ENCODE data around the gene UBE2QL1.

UBE2QL1 gene

DNA sequence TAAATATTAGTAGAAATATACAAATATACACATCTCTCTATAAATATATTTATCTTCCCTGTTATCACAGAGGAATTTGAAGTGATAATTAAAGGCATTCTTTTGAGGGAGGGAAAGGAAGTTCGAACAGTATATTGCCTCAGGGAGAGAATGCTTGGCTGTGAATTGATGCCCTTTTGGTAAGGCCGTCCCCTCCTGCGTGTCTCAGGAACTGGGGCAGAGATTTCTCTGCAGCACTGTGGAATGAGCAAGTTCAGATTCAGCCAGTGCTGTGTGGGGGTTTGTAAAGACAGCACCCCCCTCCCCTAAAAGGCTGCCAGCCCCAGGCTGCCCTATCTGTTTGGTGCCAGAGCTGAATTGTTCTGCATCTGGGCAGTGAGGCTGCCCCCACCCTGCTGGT lies 42.0 kb downstream of the UBE2QL1 start:
- no peak for DNase-seq
- intact Hi-C loops (cut with DNase I), result no loop called here

DNA sequence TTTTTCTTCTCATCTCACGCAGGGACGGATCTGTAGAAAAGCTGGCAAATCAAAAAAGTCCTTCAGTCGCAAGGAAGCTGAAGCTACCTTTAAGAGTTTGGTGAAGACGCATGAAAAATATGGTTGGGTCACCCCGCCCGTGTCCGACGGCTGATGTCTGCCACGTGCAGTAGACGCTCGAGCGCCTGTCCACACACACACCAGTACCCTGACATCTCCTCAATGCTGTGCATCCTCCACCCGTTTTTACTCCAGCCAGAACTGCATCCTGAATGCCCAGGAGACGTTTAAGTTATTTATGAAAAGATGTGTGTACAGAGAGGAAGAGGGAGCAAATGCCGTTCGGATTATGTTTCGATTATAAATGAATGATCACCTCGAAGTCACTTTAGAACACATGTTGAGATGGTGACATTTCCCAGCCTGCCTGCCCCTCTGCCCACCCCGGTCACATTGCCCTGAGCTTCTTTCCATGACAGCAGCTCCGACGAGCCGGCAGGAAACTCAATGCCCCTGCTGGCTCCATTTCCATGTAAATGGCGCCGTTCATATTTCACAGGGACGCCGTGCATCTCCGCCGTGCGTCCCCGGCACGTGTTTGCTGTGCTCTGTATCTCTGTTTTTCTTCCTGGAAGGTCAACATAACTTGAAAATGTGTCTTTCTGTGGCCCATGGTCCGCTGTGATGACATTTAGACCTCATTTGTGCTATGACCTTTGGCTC lies 42.7 kb downstream of the UBE2QL1 start:
- intact Hi-C loops (cut with DNase I), result no loop called here
- DNase-seq, result no peak

DNA sequence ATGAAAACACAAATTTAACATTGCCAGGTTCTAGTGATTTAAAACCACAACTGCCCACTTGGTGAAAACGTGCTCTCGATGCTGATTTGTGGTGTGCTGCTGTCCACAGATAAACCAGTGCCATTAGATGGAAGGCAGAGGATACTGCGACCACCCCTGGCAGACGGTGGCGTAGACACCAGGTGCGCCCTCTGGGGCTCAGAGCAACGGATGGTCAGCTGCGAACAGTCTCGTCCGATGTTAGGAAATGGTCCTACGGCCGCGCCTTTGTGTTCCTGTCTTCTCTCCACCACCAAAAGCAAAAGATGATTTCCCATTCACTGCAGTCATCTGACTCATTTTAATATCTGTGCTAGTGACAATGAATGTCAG lies 43.2 kb downstream of the UBE2QL1 start:
- intact Hi-C loops (cut with DNase I), result no loop called here
- no peak for DNase-seq

DNA sequence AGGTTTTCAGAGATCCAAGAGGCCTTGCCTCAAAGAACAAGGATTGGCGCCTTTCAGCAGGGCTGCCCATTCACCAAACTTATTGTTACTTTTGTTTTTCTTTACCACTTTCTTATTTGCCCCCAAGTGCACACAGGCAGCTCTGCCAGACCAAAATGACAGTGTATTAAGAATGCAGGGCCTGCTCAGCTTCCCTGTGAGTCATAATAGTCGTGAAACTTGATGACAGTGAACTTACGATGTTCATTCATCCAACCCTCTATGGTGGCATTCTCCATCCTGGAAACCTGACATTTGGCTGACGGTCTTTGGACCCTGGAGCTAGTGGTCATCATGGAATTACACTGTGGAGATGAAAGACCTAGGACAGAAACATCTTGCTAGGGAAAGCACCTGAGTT lies 44.3 kb downstream of the UBE2QL1 start:
- intact Hi-C loops (cut with DNase I), result no loop called here
- DNase-seq, result no peak

DNA sequence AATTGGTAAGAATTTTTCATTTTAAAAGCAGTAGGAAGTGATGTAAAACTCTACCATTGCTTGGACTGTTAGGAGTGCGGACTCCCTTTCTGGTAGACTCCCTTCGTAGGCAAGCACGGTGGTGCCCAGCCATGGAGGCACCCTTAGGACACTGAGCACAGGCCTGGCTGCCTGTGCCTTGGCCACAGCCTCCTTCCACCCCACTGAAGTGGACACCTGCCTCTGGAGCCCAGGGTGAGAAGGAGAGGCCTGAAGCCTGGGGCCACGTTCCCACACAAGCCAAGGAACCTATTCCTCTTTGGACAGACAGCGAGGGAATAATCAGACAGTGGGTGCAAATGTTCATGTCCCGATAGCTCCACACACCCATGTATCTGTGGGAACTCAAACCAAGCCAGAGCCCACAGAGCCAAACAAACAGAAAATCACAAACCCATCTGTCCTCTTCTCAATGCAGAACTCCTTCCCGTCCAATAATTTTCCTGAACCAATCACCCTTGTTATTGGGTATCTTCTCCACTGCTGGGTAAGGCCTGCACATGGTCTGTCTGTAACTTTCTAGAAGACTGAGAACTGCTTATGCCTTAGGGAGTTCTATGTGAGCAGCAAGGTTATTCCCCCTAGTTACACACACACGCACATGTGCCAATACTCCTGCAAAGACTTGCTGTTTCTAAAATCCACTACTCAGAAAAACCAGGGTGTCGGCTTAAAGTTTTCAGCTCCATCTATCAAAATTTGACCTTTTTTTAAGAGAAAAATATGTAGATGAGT lies 45.2 kb downstream of the UBE2QL1 start:
- intact Hi-C loops (cut with DNase I), result no loop called here

DNA sequence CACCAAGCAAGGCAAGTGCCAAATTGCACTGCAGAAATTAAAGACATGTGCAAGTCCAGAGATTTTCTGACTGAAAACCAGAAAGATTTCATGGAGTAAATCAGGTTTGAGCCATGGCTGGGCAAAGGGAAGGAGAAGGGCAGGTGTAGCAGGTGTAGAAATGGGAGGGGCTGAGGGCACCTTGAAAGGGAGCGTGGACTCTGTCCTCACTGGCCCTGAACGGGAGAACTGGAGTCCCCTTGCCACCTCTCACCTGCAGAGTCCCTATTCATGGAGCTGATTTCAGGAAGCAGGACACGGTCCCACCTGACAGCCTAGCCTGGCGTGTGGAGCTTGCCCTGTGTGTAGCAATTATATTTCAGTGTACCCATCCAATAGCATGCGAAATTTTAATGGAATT lies 46.3 kb downstream of the UBE2QL1 start:
- DNase-seq, result no peak
- intact Hi-C loops (cut with DNase I), result no loop called here

More for the DNA sequence above, 45.2 kb downstream of the UBE2QL1 start:
- no peak for DNase-seq

DNA sequence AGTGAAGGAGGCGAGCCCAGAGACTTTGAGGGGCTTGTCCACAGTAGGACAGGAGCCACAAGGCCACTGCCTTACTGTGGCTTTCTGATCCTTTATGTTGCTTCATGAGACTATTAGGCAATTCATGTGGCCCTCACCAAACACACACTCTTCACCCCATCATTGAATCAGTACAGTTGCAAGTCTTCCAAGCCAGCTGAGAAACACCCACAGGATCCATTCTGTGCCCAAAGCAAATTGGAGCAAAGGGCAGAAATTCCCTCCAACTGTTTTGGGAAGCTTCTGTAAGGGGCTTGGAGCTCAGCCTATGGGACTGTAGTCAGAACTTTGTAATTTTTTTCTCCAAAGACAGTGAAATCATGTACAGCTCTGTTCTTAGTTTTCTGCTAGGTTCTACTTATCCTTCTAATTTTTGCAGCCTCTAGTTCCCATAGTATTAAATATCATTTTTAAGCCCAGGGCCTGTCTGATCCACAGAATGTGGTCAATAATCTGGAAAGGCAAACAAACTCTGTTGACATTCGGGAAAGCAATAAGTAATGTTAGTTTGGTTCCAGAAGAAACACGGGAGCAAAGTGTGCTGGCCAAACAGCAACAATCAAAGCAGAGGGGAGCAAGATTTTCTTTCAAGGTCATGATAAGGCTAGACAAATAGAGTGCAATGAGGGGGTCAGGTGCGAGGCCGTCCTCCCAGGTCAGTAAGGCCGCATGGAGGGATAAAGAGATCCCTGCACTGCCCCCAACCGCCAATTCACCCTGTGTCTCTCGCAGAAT lies 47.0 kb downstream of the UBE2QL1 start:
- intact Hi-C loops (cut with DNase I), result no loop called here
- DNase-seq, result no peak

DNA sequence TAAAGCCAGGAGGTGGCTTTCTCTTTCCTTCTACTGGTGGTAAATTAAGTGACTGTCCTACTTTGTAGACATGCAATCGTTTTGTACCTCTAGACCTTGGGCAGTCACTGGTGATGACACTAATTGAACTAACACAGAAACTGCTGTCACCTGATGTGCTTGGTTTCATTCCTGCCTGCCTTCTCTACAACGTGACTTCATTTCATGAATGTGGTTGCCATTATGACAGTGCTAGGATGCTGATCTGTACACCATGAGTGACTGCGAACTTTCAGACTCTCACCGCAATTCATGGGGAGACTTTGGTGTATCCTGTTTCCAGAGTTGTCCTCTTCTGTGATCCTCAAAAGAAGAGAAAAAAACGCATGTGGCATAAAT lies 47.5 kb downstream of the UBE2QL1 start:
- intact Hi-C loops (cut with DNase I), result no loop called here

DNA sequence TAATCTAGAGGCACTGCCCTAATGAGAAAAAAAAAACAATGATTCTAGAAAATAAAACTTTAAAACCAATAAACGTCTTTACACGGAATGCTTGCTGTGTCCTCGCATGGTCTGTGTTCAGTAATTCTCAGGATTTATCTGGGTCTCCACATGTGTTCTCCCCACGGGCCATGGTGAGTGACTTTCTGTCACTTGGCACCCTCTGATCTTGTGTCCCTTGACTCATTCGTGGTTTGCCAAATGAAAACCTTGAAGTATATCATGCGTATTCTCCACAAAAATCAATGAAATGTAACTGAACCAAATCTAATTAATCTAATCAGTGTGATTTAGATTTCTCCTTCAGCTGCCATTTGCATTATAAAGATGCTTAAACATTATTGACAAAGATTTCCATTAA lies 48.0 kb downstream of the UBE2QL1 start:
- intact Hi-C loops (cut with DNase I), result no loop called here
- no peak for DNase-seq

More for the DNA sequence above, 47.5 kb downstream of the UBE2QL1 start:
- no peak for DNase-seq

DNA sequence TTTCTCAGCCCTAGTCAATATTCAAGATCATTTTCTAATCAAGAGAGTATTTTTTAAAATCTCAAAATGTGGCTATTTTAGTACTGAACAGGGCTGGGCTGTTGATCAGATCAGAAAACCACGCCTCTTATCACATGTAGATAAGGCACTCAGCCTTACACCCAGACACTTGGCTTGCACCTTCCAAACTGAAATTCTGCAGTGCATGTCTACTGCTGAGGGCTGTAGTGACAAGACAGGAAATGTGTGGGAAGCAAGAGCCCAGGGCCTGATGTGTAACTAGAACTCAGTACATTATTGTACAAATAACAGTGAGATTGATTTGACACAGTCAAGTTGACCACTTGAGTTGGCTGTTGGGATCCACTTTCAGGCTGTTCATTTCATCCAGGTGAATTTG lies 48.6 kb downstream of the UBE2QL1 start:
- DNase-seq, result no peak
- intact Hi-C loops (cut with DNase I), result no loop called here

DNA sequence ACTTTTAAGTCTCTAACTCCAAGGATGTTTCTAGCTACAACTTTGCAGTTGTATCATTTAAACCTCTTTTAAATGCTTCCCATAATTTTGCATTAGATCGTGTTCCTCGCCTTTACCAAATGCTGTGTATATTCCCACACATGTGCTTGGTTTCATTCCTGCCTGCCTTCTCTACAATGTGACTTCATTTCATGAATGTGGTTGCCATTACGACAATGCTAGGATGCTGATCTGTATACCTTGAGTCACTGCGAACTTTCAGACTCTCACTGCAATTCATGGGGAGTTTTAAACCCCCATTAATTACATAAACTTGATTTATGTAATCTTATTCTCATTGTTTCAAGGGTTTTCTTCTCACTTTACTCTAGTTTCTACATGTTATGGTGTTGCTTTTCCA lies 50.3 kb downstream of the UBE2QL1 start:
- intact Hi-C loops (cut with DNase I), result no loop called here

DNA sequence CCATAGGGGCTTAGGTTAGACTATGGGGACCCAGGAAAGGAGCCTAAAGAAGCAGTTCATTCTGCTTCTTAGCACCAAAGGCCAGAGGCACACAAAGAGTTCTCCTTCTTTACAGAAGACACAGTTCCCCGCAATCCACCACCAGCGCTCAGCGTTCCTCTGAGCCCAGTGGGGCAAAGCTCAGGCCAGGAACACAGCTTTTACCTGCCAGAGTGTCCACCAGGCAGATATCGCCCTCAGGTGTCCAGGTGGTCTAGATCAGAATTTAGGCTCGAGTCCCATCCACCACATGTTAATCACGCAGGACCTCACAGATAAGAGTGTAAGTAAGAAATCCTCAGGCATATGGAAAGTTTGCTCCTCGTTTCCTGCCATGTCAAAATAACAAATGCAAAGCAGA lies 53.0 kb downstream of the UBE2QL1 start:
- DNase-seq, result peak in 1 of 42 donors; percentile 19
- intact Hi-C loops (cut with DNase I), result no loop called here

More for the DNA sequence above, 50.3 kb downstream of the UBE2QL1 start:
- DNase-seq, result no peak

DNA sequence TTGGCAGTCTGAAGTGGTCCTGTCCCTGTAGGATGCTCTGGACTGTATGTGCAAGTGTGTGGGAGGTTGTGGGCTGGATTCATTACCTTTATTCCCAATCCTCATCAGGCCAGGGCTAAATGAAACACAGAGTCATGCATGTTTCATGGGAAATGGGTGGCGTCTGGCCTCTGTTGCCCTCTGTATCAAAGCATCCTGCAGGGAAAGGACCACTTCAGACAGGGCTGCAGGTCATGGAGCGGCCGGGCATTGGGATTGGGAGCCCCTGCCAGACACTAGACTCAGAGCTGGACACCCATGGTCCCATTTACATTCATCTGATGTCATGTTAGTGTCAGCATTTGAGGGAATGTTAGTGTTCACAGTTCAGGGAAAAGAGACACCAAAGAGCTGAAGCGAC lies 53.8 kb downstream of the UBE2QL1 start:
- peak in 1 of 42 donors; percentile 21 for DNase-seq
- intact Hi-C loops (cut with DNase I), result no loop called here

DNA sequence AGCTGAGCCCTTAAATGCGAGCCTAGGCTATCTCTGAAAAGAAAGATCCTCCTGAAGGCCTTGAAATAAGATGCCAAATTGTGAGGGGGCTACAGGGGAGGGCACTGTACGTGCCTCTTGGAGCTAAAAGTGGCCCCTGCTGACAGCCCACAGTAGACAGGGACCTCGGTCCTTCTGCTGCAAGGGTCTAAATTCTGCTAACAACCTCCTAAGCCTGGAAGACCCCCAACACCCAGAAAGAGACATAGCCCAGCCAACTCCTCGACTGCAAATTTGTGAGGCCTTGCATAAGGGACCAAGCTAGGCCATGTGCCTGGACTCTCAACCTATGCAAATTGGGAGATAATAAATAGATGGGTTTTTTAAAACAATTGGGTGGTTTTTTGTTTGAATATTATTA lies 54.7 kb downstream of the UBE2QL1 start:
- no peak for DNase-seq
- intact Hi-C loops (cut with DNase I), result no loop called here

DNA sequence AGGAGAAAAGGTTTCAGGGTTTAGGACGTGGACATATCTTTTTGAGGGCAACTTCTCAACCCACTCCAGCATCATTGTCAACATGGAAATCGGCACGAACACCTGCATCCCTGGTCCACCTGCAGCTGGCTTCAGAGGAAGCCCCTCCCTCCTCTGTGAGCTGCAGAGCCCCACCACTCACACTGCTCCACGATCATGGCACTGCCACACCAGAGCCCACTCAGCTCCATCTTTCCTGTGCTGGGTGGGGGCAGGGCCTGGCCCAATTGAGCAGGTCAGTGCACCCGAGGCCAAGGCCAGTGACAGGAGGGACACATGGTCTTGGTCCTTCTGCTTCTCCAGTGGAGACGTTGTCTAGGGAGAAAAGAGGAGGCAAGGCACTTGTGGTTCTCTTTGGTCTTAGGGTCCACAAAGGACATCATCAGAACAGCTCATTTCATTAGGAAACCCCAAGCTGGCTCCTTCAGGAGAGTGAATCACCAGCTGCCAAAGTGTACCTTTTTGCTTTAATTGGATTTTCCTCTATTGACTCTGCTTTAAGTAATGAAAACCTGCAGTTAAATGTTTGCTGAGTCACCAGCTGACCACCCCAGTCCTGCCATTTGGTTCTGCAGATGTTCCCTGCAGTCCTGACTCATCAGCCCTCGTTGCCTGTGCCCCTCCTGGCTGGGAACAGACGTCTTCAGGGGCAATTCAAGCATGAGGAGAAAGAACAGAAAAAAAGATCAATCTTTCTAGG lies 56.2 kb downstream of the UBE2QL1 start:
- intact Hi-C loops (cut with DNase I), result no loop called here
- no peak for DNase-seq

DNA sequence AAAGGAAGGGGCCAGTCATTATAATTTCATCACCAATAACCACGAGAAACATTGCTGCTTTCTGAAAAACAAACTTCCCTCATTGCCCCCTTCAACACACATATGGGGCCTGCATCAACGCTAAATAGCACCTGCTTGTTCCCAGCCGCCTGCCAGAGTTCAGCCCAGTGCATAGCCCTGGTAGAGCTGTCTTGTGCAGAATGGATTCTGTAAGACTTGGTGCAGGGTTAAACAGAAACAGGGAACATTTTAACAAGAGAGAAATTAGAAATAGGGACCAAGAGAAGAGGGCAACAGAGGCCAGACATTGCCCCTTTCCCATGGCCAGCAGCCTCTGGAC lies 56.7 kb downstream of the UBE2QL1 start:
- DNase-seq, result no peak
- intact Hi-C loops (cut with DNase I), result no loop called here

DNA sequence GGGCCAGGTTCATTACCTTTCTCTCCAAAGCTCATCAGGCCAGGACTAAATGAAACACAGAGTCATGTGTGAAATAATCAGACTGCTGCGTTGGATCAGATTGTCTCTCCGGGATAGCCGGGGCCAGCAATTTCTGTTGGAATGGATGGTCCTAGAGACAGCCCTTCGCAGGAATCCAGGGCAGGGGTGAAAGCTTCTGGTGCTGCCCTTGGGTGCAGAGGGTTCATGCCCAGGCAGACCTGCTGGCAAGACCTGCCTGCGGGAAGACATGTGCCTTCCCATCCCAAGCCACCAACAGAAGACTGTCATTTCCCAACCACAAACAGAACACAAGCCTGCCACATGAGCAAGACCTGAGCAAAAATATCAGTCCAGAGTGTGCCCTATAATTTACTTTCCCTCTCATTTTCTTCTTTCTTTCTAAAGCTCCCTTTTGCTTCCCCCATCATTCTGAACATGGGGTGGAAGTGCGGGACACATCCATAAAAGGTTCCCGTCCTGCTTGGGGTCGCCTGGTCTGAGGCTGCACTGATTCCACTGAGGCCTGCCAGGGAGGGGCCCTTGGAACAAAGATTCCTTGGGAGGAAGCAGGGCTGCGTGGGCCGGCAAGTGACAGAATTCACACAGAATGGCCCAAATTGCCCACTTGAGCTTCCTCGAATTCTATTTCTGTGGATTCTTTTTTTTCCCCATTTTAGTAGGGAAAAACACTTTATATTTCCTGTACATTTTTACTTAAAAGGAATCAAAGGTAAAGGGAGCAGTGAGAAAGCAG lies 57.3 kb downstream of the UBE2QL1 start:
- no peak for DNase-seq
- intact Hi-C loops (cut with DNase I), result no loop called here

DNA sequence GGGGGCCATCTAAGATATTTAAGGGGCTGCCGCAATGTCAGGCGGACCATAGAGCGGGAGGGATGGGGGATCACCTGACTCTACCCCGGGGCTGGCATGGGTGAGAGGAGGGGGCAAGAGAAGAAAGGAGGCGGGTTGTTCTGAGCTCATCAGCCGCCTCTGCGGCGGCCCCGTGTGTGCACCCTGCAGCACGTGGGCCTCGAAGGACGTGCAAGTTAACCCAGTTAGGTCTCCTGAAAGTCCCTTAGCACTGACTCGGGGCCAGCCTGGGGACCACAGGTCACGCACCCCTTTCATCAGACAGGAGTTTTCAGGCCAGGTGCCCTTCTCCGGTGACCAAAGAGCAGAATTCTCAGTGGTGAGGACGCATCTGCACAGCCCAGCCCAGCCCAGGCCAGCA lies 58.0 kb downstream of the UBE2QL1 start:
- no peak for DNase-seq
- intact Hi-C loops (cut with DNase I), result no loop called here

DNA sequence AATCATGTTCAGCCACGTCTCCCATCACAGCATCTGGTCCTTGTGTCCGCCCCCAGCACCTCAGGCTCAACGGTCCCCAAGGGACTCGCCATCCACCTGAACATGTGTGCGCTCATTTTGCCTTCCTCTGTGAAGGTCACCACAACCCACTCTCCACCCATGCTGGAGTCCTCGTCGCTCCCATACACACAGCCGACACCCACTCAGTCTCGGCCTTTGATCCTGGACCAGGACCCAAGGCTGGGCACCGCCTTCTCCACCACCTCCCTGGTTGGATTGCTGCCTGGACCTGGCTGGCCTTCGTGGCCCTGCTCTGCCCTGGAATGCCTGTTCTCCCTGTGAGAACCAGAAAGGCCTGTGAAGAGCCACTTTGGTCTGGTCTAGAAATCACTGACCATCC lies 60.3 kb downstream of the UBE2QL1 start:
- DNase-seq, result no peak
- intact Hi-C loops (cut with DNase I), result no loop called here
